H1 (cell line): Measurements from ENCODE around the gene SNTG2. TPM values are rescaled to one million over a fixed set of nuclear protein-coding genes. Genes with fewer than 3 reads are reported as not detected.

ENCODE experiments used
- CHD7 ChIP-seq: fragments of 300-600 bp; sonication (generic); IDR thresholded peaks from 2 replicates; pipeline ENCODE4 v1.7.1; 2012; ENCODE audit warnings: low read length, moderate library complexity, mild to moderate bottlenecking, inconsistent platforms; ENCODE audit not compliant: insufficient replicate concordance
- TBP ChIP-seq: IDR thresholded peaks from 2 replicates; pipeline ENCODE4 v1.6.1; 2011; ENCODE audit warnings: low read depth, low read length, improper control_type of control experiment
- polyA plus RNA-seq, 7 experiments: library from polyadenylated mRNA; depleted of rRNA in 3 of 7; stranded (reverse) in 5 of 7; unstranded in 2 of 7; fragments of >200 nt in 5 of 7; fragments of 200-250 nt in 2 of 7; gene quantifications; 1 replicate in 5 of 7; 2 replicates in 1 of 7; 4 replicates in 1 of 7; pipeline versions ENCODE4 v1.2.1 to v1.2.3, GENCODE V29; 2011 to 2013; ENCODE audit warnings: missing spikeins in 2 of 7, mixed read lengths in 2 of 7
- total RNA-seq: library from RNA; stranded (reverse); fragmentation: NEBNext Ultra II Directional; extraction: Animal tissue kit (Norgen Biotek cat#: 25700); gene quantifications from 2 replicates; pipeline ENCODE4 v1.2.1, GENCODE V29; 2021

The SNTG2 gene
- total and polyA plus RNA-seq, 2 of the 8 experiments (the other 6 are each of a cell fraction or from before 2014, with no cell fraction given): 6.6 to 18.1 TPM

- TF ChIP-seq CHD7: no peak
- no peak for TF ChIP-seq TBP
These were observed 454.5 kb downstream of the SNTG2 start (continued) for GRCh38 chr2:1405124-1405523.
